Vagina (tissue), 2 donors: ENCODE data around the gene SULT4A1. TPM values are rescaled to one million over a fixed set of nuclear protein-coding genes. Genes with fewer than 3 reads are reported as not detected.

Experiments
- DNase-seq, 2 donors: peaks; one replicate each; pipeline ENCODE4 v3.0.0-alpha.2; 2017; ENCODE audit errors: extremely low spot score in 2 of 2
- H3K27ac ChIP-seq: fragments of 200-600 bp; sonication (generic); one replicate; pipeline ENCODE4 v1.5.1; 2019
- H3K27me3 ChIP-seq: fragments of 200-600 bp; sonication (generic); one replicate; pipeline ENCODE4 v1.5.1; 2019
- H3K36me3 ChIP-seq, 2 donors: fragments of 200-600 bp; sonication (generic); one replicate each; pipeline ENCODE4 v1.5.1; 2017 to 2019
- H3K4me1 ChIP-seq: fragments of 200-600 bp; sonication (generic); one replicate; pipeline ENCODE4 v1.5.1; 2019
- H3K4me3 ChIP-seq, 2 donors: fragments of 200-600 bp; sonication (generic); 1 replicate in 1 of 2; 2 replicates in 1 of 2; pipeline ENCODE4 v1.5.1; 2016 to 2019
- H3K9me3 ChIP-seq: fragments of 200-600 bp; sonication (generic); one replicate; pipeline ENCODE4 v1.5.1; 2019
- POLR2A ChIP-seq, 2 donors: fragments of 450-650 bp; IDR thresholded peaks; one replicate each; pipeline ENCODE4 v1.6.1; 2017; ENCODE audit warnings: antibody characterized with exemption in 2 of 2, mild to moderate bottlenecking in 2 of 2, moderate library complexity in 2 of 2
- POLR2AphosphoS5 ChIP-seq, 2 donors: sonication (generic); formaldehyde crosslinking; IDR thresholded peaks; one replicate each; pipeline ENCODE4 v1.9.0; 2017; ENCODE audit warnings: antibody characterized with exemption in 2 of 2, mild to moderate bottlenecking in 2 of 2, low read depth in 1 of 2; ENCODE audit not compliant: insufficient read depth in 1 of 2
- intact Hi-C: fragments of 100-400 bp; cut with DNase I; formaldehyde crosslinking; loops from one replicate; pipeline ENCODE4 v1.15.1; 2023
- total RNA-seq: library from RNA; depleted of rRNA; stranded (reverse); fragments of >200 nt; gene quantifications from one replicate; pipeline ENCODE4 v1.2.3, GENCODE V29; 2016
- TF ChIP-seq, protein P1 (sequence below), 3 experiments: fragments of 450-650 bp in 2 of 3; fragments of 200-600 bp in 1 of 3; sonication (generic) in 1 of 3; IDR thresholded peaks; one replicate each; pipeline ENCODE4 v1.5.1; 2017 to 2019; ENCODE audit warnings: antibody characterized with exemption in 3 of 3, mild to moderate bottlenecking in 2 of 3, moderate library complexity in 2 of 3

SULT4A1 gene
- total RNA-seq, 1 donor from 2014 or later = 3.2 TPM

DNA sequence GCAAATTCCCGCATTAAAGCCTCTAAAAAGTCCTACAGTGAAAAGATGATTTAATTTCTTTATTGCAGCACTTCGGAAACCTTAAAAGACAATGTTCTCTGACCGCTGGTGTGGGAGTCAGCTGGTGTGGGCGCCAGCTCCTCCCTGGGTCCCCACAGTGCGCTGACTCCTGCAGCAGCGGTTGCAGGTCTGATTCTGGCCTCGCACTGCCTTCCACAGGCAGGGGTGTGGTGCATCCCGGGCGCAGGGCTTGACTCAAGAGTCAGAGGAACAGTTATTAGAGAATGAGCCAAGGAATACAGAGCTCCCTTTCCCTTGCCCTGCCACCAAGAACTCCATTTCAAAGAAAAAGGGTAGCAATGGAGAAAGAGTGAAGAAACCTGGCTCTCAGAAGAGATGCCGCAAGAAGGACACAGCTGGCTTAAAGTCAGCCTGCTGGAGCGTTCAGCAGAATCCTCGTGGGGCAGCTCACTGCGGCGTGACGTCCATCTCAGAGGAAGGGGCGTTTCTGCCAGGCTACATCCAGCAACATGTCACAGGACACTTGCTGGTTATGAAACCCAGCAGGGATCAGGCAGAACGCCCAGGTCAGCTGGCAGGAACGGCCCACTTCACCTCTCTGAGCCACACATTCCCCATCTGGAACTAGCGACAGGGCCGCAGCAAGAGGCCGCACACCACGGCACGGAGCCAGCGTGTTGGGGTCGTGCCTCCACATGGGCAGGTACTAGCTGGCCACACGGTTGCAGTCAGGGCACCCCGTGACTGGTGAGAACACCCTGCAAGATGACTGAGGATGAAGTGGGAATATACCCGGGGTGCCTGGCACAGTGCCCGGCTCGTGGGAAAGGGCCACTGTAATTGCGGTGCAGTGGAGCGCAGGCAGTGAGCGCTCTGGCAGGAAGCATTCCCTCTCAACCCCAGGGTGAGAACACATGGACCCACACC is 32.1 kb downstream of the SULT4A1 start:
- no peaks in the 10 kb centered on the region for H3K36me3 ChIP-seq
- intact Hi-C loops = loop anchor here (5.0 kb wide), 1 partner anchor 1327 kb away; no protein-coding TSS in a partner anchor
- no peaks in the 10 kb centered on the region for H3K27me3 ChIP-seq
- no peaks in the 10 kb centered on the region for H3K9me3 ChIP-seq
- H3K4me1 ChIP-seq = peaks cover 23% of the 10 kb centered on the region
- peak overlapping the region; percentile 56 for H3K27ac ChIP-seq
- no peak overlapping the region for H3K4me3 ChIP-seq
- DNase-seq = no peak
- no peak for TF ChIP-seq POLR2A (IDR thresholded peaks at IDR 0.05)
- TF ChIP-seq POLR2AphosphoS5 (IDR thresholded peaks at IDR 0.05; ENCODE audit: insufficient read depth in 1 of 2, low read depth in 1 of 2) = peak in 1 of 2 donors; percentile 42

DNA sequence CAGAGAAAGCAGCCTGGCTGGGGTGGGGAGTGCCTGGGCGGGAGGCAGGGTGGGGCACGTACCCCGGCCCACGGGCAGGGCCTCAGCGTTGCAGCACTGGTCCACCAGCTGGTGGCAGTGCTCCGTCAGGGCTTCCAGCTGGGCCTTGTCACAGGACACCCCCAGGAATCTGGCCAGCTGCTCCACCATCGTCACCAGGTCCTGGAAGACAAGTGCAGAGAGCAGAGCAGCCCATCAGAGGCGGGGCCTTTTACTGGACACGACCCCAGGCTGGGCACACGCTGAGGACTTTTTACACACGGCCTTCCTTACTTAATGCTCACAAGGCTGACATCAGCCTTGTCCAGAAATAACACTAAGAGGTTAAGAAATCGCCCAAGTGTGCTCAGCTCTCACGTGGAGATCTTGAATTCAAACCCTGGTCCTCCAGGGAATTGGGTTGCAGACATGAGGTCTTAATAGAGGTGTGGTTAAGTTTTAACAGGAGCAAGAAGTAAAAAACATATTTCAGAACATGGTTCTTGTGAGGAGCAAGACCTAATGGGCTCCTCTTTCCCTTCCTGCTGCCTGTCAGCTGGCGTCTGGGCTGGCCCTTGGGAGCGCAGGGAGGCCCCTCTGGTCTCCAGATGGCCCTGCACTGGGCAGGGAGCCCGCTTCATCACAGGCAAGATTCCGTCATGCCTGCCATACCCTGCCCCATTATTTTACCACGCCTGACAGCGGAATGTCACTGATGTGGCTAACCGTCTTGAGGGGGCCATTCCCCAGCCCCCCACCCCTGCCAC is 33.1 kb downstream of the SULT4A1 start:
- no peak for DNase-seq
- TF ChIP-seq, protein P1, sequence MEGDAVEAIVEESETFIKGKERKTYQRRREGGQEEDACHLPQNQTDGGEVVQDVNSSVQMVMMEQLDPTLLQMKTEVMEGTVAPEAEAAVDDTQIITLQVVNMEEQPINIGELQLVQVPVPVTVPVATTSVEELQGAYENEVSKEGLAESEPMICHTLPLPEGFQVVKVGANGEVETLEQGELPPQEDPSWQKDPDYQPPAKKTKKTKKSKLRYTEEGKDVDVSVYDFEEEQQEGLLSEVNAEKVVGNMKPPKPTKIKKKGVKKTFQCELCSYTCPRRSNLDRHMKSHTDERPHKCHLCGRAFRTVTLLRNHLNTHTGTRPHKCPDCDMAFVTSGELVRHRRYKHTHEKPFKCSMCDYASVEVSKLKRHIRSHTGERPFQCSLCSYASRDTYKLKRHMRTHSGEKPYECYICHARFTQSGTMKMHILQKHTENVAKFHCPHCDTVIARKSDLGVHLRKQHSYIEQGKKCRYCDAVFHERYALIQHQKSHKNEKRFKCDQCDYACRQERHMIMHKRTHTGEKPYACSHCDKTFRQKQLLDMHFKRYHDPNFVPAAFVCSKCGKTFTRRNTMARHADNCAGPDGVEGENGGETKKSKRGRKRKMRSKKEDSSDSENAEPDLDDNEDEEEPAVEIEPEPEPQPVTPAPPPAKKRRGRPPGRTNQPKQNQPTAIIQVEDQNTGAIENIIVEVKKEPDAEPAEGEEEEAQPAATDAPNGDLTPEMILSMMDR (IDR thresholded peaks at IDR 0.05) = no peak
- TF ChIP-seq POLR2AphosphoS5 (IDR thresholded peaks at IDR 0.05; ENCODE audit: insufficient read depth in 1 of 2, low read depth in 1 of 2) = no peak
- intact Hi-C loops = loop anchor here (5.0 kb wide), 1 partner anchor 1328 kb away; no protein-coding TSS in a partner anchor
- H3K27me3 ChIP-seq = no peaks in the 10 kb centered on the region
- peak overlapping the region; percentile 56 for H3K27ac ChIP-seq
- H3K36me3 ChIP-seq = no peaks in the 10 kb centered on the region
- no peaks in the 10 kb centered on the region for H3K9me3 ChIP-seq
- H3K4me3 ChIP-seq = no peak overlapping the region
- peaks cover 23% of the 10 kb centered on the region for H3K4me1 ChIP-seq

DNA sequence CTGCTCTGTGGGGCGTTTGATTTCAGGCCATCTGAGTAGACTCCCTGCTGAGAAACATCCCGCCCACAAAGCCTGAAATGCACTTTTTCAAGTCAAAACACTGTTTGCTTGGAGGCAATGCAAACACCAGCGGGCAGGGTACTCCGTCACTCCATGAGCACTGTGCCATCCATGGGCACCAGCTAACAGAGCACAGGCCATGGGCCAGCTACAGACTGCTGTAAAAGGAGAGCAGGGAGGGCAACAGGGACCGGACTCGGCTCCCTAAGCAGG is 33.7 kb downstream of the SULT4A1 start:
- no peaks in the 10 kb centered on the region for H3K9me3 ChIP-seq
- intact Hi-C loops = loop anchor here (5.0 kb wide), 1 partner anchor 1329 kb away; no protein-coding TSS in a partner anchor
- TF ChIP-seq, protein P1 (IDR thresholded peaks at IDR 0.05) = no peak
- TF ChIP-seq POLR2A (IDR thresholded peaks at IDR 0.05) (no peak), POLR2AphosphoS5 (IDR thresholded peaks at IDR 0.05; ENCODE audit: insufficient read depth in 1 of 2, low read depth in 1 of 2) (no peak)
- H3K36me3 ChIP-seq = no peaks in the 10 kb centered on the region
- H3K27ac ChIP-seq = no peak overlapping the region
- no peak for DNase-seq
- H3K27me3 ChIP-seq = no peaks in the 10 kb centered on the region
- H3K4me3 ChIP-seq = no peak overlapping the region
- peaks cover 23% of the 10 kb centered on the region for H3K4me1 ChIP-seq

DNA sequence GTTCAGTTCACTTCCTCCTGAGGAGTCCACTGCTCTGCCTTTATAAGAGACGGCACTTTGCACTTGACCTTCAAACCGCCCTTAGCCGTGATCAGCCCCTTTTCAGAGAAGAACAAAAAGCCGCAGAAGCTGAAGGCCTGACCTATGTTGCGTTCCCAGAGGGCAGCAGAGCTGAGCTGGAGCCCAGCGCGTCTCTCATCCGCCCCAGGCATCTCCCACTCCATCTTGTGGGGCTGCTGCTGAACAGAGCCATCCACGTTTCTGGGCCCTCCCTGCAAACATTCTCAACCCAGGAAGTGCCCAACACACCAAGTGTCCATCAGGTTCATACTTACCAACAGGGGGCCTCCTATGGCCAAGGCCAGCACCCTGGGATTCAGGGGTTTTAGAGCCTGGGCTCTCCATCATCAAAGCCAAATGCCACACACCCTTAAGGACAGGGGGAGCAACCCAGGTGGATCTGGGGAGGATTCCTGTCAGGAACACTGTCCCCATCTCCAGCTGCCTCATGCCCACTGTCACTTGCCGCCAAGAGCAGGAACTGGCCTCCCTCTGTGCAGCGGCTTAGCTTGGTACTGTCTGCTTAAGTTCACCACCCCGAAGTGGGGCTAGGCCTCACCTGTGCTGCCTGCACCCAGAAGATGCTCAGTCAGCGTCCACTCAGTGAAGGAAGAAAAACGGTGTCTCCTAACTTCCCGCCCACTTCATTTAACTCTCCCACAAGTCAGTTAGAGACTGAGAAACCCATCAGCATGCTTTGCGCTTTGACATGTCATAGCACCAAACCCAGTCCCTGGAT is 34.2 kb downstream of the SULT4A1 start:
- TF ChIP-seq, protein P1 (IDR thresholded peaks at IDR 0.05) = no peak
- TF ChIP-seq POLR2AphosphoS5 (IDR thresholded peaks at IDR 0.05; ENCODE audit: insufficient read depth in 1 of 2, low read depth in 1 of 2) (no peak), POLR2A (IDR thresholded peaks at IDR 0.05) (no peak)
- intact Hi-C loops = loop anchor here (5.0 kb wide), 1 partner anchor 1329 kb away; no protein-coding TSS in a partner anchor
- H3K27me3 ChIP-seq = no peaks in the 10 kb centered on the region
- DNase-seq = no peak
- no peaks in the 10 kb centered on the region for H3K36me3 ChIP-seq
- no peaks in the 10 kb centered on the region for H3K9me3 ChIP-seq
- H3K27ac ChIP-seq = no peak overlapping the region
- H3K4me1 ChIP-seq = peaks cover 23% of the 10 kb centered on the region
- no peak overlapping the region for H3K4me3 ChIP-seq
